Lung (tissue), 12 donors: ENCODE data around the gene RNF150. TPM values are rescaled to one million over a fixed set of nuclear protein-coding genes. Genes with fewer than 3 reads are reported as not detected.
A peak's percentile ranks its signal among the peaks of the same experiment; 100 is the strongest.

Source experiments
- ATAC-seq: fragments of 200-7000 bp; cut with Tn5 transposase; one replicate; pipeline ENCODE4 v1.9.1; 2020; ENCODE audit warnings: moderate number of reproducible peaks; ENCODE audit not compliant: insufficient read depth, low FRiP score
- DNase-seq, 3 donors: peaks; one replicate each; pipeline ENCODE4 v3.0.0-alpha.2; 2013 to 2017
- H3K27ac ChIP-seq, 2 donors: one replicate each; pipeline ENCODE4 v1.5.1; 2013; ENCODE audit warnings: mild to moderate bottlenecking in 2 of 2, moderate library complexity in 2 of 2, control low read depth in 1 of 2, inconsistent platforms in 1 of 2, low read depth in 1 of 2, low read length in 1 of 2
- H3K27me3 ChIP-seq, 3 donors: one replicate each; pipeline ENCODE4 v1.5.1; 2013; ENCODE audit warnings: low read length in 2 of 3; ENCODE audit not compliant: control insufficient read depth in 3 of 3, insufficient read depth in 3 of 3
- H3K36me3 ChIP-seq, 4 donors: one replicate each; pipeline ENCODE4 v1.5.1; 2013; ENCODE audit warnings: low read length in 4 of 4, mild to moderate bottlenecking in 1 of 4, moderate library complexity in 1 of 4; ENCODE audit not compliant: control insufficient read depth in 4 of 4, insufficient read depth in 4 of 4
- H3K4me1 ChIP-seq, 5 donors: one replicate each; pipeline ENCODE4 v1.5.1; 2013; ENCODE audit warnings: low read length in 5 of 5, mild to moderate bottlenecking in 2 of 5, moderate library complexity in 1 of 5; ENCODE audit not compliant: control insufficient read depth in 5 of 5, insufficient read depth in 5 of 5
- H3K4me3 ChIP-seq: one replicate; pipeline ENCODE4 v1.5.1; 2013; ENCODE audit warnings: mild to moderate bottlenecking, control low read depth, moderate library complexity
- H3K9ac ChIP-seq, 2 donors: one replicate each; pipeline ENCODE4 v1.5.1; 2013; ENCODE audit warnings: low read length in 2 of 2, control low read depth in 1 of 2; ENCODE audit not compliant: insufficient read depth in 1 of 2
- H3K9me3 ChIP-seq, 4 donors: one replicate each; pipeline ENCODE4 v1.5.1; 2013; ENCODE audit warnings: low read length in 3 of 4, mild to moderate bottlenecking in 1 of 4, moderate library complexity in 1 of 4; ENCODE audit not compliant: control insufficient read depth in 4 of 4, insufficient read depth in 3 of 4
- CTCF ChIP-seq: IDR thresholded peaks from 2 replicates; pipeline ENCODE4 v1.5.1; 2012; ENCODE audit warnings: mild to moderate bottlenecking; ENCODE audit errors: control extremely low read depth, extremely low read depth
- WGBS, 2 donors: extraction: QIAGEN DNeasy Blood & Tissue Kit; methylation state at CpG; one replicate each; pipeline ENCODE4 v1.1.7; 2013; 5-methylcytosine and 5-hydroxymethylcytosine counted together
- polyA plus RNA-seq, 2 donors: library from polyadenylated mRNA; stranded (reverse); fragments of 200-250 nt; gene quantifications; one replicate each; pipeline ENCODE4 v1.2.1, GENCODE V29; 2013
- total RNA-seq, 2 donors: library from RNA; depleted of rRNA in 1 of 2; stranded (reverse); fragments of >200 nt in 1 of 2; gene quantifications; one replicate each; pipeline ENCODE4 v1.2.1, GENCODE V29; 2014 to 2021
- donor health status: control.
- donor health status: control.
- donor health status: Bipolar disorder and iron deficiency.
- donor health status: healthy.
- donor health status: DM: yes; HTN: yes; CAD: no.

The RNF150 gene
- total and polyA plus RNA-seq, 4 donors, result 0.18 to 19.3 (median 2.1) TPM

- no peak for TF ChIP-seq CTCF
- no peak overlapping the region for H3K9ac ChIP-seq
- ATAC-seq, result no peak
- whole genome bisulfite sequencing, 2 donors, result 57 to 65% methylated on average over 9 of the region's 9 CpGs
- no peak overlapping the region for H3K4me3 ChIP-seq
- H3K36me3 ChIP-seq, result no peaks in the 10 kb centered on the region
- DNase-seq, result peak; percentile 78 to 93 (median 93)
- H3K9me3 ChIP-seq, result peaks cover 0 to 2% (median 0%) of the 10 kb centered on the region in 4 donors
- H3K27me3 ChIP-seq, result peaks cover 0 to 4% (median 0%) of the 10 kb centered on the region in 3 donors
- H3K4me1 ChIP-seq, result peaks cover 0 to 26% (median 0%) of the 10 kb centered on the region in 5 donors
- no peak overlapping the region for H3K27ac ChIP-seq
Measured at GRCh38 chr4:141121768-141122454, 11.4 kb downstream of the RNF150 start.

- no peak for DNase-seq
- TF ChIP-seq CTCF, result no peak
- peaks cover 0 to 4% (median 0%) of the 10 kb centered on the region in 3 donors for H3K27me3 ChIP-seq
- peaks cover 0 to 19% (median 0%) of the 10 kb centered on the region in 5 donors for H3K4me1 ChIP-seq
- H3K27ac ChIP-seq, result no peak overlapping the region
- H3K9me3 ChIP-seq, result peaks cover 0 to 2% (median 0%) of the 10 kb centered on the region in 4 donors
- no peak overlapping the region for H3K9ac ChIP-seq
- no peak overlapping the region for H3K4me3 ChIP-seq
- H3K36me3 ChIP-seq, result no peaks in the 10 kb centered on the region
- WGBS, 2 donors, result 59 to 76% methylated on average over 1 of the region's 1 CpG
- no peak for ATAC-seq
Measured at GRCh38 chr4:141121101-141121500, 12.2 kb downstream of the RNF150 start.

GRCh38 chr4:141120036-141120593 lies 13.2 kb downstream of the RNF150 start:
- DNase-seq, result no peak
- Histone ChIP-seq H3K9ac (no peak overlapping the region), H3K27me3 (no peaks in the 10 kb centered on the region), H3K4me1 (peaks cover 0 to 16% (median 0%) of the 10 kb centered on the region in 5 donors), H3K9me3 (peaks cover 0 to 2% (median 0%) of the 10 kb centered on the region in 4 donors), H3K4me3 (no peak overlapping the region), H3K27ac (no peak overlapping the region), H3K36me3 (no peaks in the 10 kb centered on the region)
- no peak for ATAC-seq
- 87 to 89% methylated on average over 5 of the region's 5 CpGs for WGBS, 2 donors
- TF ChIP-seq CTCF, result no peak
